Measurements from ENCODE around the gene NRXN3. TPM values are rescaled to one million over a fixed set of nuclear protein-coding genes. Genes with fewer than 3 reads are reported as not detected.
"Not testable (repeated sequence)": the region's sequence is repeated elsewhere in the genome, so short reads cannot be mapped to it uniquely, and the experiment has no call there.

Gene NRXN3
- polyA plus RNA-seq, 3 donors = 6.1 to 7.8 (median 6.4) TPM

DNA sequence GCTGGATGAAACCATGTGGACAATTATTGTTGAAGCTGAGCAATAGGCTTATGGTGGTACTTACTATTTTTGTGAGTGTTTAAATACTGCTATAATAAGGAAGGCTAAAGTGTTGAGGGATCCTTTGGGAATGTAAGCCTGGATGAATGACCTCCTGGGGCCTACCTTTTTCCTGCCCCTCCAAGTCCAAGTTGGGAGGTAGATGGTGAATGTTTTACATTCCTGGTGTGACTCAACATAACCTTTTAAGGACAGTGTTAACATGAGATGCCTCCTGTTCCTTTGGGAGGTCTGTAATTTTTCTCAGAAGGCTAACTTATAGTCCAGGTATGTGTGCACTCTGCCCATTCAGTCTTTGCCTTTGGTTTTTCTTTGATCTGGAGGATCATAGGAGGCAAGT lies 315.9 kb downstream of the NRXN3 start:
- no peak for DNase-seq

DNA sequence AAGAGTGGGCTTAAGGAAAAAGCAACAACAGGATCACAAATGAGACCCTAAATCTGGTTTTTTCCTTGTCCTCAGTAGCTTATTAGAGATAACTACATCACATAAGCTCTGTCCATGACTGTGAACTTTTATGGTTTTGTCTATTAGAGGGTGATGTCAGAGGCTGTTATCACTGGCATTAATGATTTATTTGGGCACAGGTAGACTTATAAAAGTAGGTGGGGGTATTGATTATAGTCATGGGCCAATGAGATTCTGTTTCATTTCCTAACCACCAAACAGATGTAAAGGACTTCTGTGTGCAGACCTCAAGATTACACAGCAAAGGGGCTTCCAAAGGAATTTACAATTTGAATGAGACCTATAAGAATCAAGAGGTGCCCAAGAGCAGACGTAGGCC lies 316.4 kb downstream of the NRXN3 start:
- DNase-seq = no peak

DNA sequence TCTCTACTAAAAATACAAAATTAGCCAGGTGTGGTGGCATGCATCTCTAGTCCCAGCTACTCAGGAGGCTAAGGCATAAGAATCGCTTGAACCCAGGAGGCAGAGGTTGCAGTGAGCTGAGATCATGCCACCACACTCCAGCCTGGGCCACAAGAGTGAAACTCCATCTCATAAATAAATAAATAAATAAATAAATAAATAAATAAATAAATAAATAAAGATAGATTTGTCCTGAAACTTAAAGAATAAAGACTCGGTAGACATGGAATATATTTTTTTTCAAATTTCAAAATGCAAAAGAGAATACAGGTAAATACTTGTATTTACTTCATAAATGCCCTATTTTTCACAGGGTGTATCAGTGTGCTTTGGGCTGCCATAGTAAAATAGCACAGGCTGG lies 317.4 kb downstream of the NRXN3 start:
- not testable (repeated sequence) for DNase-seq

DNA sequence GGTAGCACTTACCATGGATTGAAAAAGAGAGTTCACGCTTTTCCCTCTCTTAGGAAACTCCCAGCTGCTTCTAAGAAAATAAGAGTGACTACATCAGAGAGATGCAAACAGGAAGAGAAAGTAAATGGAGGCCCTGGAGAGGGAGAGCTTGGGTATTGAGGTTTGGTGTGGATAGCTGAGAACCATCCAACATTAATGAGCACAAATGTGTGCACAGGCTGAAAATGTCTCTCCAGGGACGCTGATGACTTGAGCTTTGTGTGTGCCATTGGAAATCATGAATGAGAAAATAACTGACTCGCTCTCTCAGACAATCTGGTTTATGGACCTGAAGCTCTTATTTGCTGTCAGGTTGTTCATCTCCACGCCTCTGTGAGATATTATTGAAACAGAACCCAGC lies 318.8 kb downstream of the NRXN3 start:
- DNase-seq = no peak

DNA sequence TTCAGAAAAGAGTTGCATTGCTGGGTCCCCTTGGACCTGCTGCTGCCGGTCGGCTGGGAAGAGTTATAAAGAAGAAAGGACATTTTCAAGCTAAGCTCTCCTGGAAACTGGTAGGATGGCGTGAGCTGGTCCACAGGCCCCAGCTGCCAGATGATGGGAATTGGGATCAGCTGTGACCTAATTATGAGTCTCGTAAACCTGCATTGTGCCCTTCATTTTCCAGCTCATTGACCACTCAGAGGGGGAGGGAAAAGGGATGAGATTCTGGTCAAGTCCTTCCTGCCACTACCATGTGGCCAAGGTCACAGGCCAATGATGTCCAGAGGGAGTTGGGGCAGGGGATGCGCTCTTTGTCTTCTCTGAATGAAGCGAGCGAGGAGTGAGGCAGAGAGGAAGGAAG lies 320.9 kb downstream of the NRXN3 start:
- peak; percentile 3 for DNase-seq

DNA sequence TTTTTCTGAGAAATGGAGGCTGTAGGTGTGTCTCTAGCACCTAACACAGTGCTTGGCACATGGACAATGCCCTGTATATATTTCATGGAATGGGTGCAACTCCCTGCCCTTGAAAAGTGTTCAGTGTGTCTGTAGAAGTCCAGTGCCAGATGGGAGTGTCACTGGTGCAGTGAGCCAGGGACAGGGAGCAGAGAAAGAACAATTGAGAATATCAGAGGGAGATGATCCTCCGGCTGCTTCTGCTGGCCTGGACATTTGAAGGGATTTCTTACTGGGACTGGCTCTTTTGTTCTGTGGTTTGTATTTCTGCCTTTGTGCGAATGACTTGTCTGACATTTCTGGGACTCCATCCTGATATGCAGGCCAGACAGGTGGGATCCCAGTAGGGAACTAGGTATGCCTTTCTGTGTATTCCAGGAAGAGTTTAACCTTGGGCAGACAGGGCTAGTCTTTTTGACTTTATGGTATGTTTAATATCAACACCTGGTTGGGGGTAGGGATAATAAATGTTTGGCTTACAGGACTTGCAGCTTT lies 328.0 kb downstream of the NRXN3 start:
- DNase-seq = no peak

DNA sequence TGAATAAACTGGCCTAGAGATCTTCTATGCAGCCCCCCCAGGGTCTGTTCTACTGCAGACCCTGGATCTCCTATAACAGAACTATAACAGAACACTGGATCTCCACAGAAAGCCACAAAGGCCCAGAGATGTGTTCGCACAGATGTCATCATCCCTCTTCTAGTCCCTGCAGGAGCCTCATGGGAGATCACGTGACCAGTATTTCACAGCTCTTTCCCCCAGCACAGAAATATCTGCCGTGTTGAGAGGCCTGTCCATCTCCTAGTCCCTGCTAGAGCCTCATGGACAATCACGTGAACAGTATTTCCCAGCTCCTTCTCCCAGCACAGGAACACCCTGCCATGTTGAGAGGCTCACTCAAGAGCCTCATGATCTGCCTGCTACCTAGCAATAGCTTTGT lies 331.7 kb downstream of the NRXN3 start:
- DNase-seq = no peak

DNA sequence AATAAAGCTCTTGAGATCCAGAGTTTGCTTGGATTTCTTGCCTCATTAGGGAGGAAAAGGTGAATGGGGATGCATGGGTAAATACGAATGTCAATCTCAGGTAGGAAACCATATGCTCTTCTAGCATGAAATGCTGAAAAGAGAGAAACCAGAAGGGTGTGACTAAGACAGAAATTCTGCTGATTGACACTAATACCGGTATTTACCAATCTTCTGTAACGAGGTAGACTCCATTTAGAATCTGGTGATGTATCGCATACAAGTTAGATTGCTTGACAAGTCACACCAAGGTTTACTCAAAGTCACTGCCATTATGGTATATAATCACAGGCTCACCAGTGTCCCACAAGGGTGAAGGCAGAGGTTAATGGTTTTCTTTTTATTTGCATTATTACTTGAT lies 337.9 kb downstream of the NRXN3 start:
- DNase-seq = no peak

DNA sequence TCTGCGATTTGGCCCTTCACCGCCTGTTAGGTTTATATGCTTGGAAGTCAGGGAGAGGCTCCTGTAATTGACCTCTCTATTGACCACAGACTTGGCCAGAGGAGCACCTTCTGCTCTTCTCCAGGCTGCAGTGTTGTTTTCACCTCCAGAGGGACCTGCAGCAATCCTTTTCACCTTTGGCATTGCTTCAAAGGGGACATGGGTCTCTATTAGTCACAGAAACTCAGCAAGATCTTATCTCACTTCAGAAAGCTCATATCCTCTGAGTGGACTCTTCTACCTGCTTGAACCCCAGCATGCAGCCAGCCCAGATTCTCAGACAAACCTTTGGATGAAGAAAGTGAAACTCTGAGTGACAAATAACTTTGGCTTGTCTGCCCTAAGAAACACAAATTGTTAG lies 339.3 kb downstream of the NRXN3 start:
- DNase-seq = no peak

DNA sequence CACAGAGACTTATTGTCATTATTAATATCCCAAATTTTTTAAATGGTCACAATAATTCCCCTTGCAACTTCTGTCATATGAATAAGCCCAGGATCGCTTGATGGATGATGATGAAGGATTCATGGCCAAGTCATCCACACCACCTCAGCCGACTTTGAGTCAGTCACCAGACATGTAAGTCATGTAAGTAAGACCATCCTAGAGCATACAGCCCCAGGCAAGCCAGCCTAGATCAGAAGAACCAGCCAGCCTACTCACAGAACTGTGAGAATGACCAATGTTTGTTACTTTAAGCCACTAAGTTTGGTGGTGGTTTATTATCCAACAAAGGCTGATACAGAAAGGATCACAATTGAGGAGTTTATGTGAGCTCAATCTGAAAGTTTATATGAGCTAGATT lies 341.8 kb downstream of the NRXN3 start:
- no peak for DNase-seq

DNA sequence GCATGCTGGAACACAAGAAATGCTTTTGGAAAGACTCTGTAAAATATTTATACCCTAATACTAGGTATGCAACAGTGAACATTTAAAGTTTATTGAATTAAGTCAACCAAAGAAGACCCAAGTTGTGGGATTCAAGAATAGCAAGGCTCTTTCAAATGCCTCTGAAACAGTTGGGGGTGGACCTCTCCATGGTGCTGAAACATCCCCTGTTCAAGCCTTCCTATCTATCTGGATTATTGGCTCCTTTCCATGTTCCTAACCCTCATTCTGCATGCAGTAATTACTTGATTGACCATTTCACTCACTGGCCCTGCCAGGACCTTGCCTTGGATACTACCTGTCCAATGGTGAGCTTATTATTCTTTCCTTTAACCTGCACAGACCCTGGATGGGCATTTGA lies 349.7 kb downstream of the NRXN3 start:
- peak; percentile 64 for DNase-seq

DNA sequence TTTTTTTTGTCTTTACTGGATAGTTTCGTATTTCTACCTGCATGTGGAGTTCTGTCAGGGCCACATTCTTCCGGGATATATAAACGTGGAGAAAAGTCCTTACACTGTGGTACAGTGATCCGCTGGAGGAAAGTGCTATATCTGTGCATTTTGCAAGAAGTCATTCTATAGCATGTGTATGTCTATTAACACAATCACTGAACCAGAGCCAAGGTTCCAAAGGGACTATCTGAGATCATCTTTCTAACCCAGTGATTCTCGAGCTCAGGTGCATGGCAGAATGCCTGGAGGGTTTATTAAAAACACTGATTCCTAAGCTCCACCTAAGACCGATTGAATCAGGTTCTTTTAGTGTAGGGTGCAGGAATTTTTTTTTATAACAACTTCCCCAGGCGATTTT lies 354.0 kb downstream of the NRXN3 start:
- no peak for DNase-seq

DNA sequence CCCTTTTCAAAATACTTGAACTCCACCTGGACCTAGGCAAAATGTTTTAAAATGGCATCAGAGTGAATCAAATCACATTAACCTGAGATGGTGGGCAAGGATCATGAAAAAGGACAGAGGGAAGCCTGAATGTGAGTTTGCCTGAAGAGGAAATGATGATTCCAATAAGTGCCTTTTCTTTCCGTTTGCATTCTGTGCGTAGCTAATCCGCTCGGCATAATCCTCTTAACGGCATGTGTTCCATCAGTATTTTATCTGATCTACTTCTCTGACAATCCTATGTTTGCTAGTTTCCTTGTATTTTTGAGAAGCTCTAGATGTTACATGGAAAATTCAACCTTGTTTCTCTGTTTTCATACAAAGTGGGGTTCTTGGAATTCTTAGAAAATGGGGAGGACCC lies 354.6 kb downstream of the NRXN3 start:
- DNase-seq = no peak

DNA sequence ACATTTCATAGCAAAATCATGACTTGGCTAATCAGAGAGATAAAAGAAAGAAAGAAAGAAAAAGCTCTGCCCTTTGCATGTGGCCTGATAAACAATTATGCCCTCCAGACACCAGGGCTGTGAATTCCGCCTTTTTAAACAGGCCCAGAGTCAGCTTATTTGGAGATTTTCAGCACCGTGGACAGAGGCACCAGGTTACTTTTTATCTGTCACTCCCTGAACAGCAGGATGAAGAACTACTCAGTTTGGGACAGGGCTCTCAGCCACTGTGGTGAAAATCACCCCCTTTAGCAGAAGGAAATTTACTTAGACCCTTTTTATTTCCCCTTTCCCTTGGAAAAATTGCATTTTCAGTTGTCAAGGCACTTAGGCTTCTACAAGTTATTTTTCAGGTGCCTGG lies 359.9 kb downstream of the NRXN3 start:
- DNase-seq = peak; percentile 57

DNA sequence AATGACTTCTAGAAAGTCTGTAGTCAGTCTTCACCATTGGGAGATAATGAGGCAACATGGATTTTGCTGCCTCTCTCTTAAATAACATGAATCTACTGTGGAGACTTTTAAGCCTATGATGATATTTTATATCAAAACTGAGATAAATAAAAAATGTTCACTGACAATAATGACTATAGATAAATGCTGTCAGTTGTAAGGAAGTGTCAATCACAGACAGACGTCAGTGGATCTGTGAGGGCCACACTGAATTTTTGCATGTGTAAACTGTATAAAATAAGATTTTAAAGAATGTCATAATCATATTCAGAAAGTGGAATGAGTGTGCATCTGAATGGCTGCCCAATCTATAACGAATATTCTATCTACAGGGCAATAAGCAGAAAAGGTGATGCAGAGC lies 364.0 kb downstream of the NRXN3 start:
- DNase-seq = no peak

DNA sequence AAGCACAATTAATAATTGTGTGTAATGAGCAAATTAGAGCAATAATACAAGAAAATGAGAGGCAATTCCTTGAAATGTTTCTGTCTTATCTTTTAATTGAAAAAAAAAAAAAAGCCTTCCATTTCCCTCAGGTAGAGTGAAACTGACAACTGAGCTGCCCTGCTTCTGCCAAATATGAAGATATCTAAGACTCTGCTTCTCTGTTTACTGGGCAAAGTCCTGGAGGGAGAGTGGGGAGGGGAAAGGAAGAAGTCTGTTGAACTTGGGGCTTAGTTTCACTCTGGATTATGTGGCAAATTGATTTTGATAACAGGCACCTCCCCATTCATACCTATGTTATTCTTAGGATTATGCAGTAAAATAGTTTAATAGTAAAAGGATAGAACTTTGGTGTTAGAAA lies 364.9 kb downstream of the NRXN3 start:
- no peak for DNase-seq

DNA sequence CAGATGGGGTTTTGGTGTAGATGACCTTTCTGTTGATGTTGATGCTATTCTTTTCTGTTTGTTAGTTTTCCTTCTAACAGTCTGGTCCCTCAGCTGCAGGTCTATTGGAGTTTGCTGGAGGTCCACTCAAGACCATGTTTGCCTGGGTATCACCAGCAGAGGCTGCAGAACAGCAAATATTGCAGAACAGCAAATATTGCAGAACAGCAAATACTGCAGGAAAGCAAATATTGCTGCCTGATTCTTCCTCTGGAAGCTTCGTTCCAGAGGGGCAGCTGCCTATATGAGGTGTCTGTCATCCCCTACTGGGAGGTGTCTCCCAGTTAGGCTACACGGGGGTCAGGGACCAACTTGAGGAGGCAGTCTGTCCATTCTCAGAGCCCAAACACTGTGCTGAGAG lies 371.6 kb downstream of the NRXN3 start:
- DNase-seq = not testable (repeated sequence)

DNA sequence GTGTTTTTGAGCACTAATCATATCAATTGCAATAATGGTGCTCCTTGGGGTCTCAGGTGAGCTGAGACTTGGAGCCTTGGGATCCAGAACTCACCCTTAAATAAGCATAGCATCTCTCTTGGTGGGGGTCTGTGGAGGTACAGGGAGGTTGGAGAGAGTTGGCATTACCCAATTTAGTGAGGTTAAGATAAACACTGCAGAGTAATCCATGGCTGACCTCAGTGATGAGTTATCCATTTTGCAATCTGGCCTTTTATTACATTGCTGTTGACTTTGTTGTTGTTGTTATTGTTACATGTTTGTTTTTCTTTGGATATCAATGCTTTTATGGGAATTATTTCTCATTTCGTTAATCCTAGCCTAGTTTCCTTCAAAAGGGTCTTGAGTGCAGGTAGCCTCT lies 373.3 kb downstream of the NRXN3 start:
- no peak for DNase-seq

DNA sequence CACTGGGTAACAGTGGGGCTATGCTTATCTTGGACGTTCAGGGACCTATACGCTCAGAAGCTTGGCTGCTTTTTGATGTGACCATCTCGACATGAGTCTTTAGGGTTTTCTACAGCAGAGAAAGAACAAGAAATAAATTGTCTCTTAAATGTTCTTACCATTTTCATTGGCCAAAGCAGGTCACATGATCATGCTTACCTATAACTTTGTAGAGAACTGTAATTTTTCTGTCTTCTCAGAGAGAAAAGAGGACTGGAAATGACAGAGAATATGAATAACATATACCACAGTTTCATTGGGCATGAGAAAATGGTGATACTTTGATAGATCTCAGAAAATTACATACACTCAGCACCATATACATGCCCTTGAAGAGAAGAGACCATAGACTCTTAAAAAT lies 390.9 kb downstream of the NRXN3 start:
- DNase-seq = no peak

DNA sequence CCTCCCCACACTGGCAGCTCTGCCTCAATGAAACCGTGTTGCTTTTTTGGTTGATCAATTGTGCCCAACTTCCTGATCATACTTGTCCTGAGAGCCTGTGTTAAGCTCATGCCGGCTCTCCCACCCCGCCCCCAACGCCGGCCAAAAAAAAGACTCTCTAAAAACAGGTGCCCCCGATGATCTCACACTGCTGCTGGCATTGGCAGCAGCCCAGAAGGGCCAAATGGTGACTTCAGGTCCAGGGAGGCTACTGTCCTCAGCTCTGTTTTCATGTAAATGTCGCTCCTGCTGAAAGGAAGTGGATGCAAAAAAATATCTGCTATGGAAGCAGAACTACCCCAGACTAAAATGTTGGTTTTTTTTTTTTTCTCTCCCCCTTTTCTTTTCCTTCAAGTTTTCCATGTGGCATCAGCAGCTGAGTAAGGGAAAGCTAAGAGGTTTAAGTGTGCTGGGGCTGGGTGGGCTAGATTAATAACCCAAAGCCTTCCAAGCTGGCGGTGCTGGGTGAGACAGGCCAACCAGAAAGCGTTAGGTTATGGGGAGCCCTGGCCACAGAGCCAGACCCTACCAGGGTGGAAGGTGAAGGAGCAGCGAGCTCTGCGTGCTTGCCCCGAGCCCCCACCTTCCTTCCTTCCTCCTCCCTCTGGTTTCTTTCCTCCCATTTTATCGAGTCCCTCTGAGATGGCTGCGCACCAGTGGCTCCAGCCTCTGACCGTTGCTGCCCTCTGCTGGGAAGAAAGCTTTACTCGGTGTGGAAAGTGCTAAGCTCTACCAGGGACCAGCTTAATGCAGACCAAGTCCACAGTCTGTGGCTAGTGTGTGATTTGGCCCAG lies 396.1 kb downstream of the NRXN3 start:
- DNase-seq = peak; percentile 70

DNA sequence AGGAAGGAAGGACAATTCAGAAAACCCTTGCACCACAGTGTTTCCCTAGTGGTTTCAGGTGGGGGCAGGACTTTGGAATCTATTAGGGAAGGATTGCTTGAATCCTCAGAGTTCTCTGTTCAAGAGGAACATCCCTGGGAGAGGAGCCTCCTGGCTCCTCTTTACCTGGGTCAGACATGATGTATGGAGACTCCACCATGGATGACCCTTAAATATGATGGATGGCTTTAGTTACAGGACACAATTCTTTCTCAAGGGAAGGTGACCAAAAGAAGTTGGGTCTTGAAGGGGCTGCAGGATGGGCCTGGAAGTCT lies 396.6 kb downstream of the NRXN3 start:
- no peak for DNase-seq

DNA sequence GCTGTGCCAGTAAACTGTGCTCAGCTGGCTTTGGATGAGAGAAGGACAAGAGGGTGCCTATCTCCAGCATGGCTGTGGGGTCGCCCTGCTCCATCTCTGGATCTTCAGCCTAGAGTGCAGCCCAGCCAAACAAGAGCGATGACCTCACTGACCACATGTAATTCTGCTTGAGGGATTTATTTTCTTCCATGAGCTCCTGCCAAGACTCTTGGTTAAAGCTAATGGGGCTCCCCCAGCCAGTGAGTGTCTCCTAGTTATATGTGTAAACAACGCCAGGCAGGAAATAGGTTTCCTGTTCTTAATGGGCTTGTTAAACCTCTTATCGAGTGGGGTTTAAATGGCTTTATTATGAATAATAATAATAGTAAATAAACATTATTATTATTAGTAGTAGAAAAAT lies 397.2 kb downstream of the NRXN3 start:
- peak; percentile 21 for DNase-seq

DNA sequence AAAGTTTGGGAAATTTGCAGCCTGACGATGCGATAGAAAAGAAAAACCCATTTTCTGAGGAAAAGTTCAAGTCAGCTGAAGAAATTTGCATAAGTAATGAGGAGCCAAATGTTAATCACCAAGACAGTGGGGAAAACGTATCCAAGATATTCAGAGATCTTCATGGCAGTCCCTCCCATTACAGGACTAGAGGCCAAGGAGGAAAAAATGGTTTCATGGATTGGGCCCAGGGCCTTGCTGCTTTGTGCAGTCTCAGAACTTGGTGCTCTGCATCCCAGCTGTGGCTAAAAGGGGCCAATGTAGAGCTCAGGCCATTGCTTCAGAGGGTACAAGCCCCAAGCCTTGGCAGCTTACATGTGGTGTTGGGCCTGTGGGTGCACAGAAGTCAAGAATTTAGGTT lies 403.6 kb downstream of the NRXN3 start:
- not testable (repeated sequence) for DNase-seq
